Measurements from ENCODE around the gene ADRM1.

- TF ChIP-seq, protein P1, sequence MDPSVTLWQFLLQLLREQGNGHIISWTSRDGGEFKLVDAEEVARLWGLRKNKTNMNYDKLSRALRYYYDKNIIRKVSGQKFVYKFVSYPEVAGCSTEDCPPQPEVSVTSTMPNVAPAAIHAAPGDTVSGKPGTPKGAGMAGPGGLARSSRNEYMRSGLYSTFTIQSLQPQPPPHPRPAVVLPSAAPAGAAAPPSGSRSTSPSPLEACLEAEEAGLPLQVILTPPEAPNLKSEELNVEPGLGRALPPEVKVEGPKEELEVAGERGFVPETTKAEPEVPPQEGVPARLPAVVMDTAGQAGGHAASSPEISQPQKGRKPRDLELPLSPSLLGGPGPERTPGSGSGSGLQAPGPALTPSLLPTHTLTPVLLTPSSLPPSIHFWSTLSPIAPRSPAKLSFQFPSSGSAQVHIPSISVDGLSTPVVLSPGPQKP (IDR thresholded peaks at IDR 0.05; ENCODE audit: low read depth, low read length): no peak
- TF ChIP-seq, protein P2, sequence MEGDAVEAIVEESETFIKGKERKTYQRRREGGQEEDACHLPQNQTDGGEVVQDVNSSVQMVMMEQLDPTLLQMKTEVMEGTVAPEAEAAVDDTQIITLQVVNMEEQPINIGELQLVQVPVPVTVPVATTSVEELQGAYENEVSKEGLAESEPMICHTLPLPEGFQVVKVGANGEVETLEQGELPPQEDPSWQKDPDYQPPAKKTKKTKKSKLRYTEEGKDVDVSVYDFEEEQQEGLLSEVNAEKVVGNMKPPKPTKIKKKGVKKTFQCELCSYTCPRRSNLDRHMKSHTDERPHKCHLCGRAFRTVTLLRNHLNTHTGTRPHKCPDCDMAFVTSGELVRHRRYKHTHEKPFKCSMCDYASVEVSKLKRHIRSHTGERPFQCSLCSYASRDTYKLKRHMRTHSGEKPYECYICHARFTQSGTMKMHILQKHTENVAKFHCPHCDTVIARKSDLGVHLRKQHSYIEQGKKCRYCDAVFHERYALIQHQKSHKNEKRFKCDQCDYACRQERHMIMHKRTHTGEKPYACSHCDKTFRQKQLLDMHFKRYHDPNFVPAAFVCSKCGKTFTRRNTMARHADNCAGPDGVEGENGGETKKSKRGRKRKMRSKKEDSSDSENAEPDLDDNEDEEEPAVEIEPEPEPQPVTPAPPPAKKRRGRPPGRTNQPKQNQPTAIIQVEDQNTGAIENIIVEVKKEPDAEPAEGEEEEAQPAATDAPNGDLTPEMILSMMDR (IDR thresholded peaks at IDR 0.05): no peak
- TF ChIP-seq RAD21 (conservative IDR thresholded peaks at IDR 0.05 in 1 of 2, IDR thresholded peaks at IDR 0.05 in 1 of 2) (no peak), MYC (IDR thresholded peaks at IDR 0.05; ENCODE audit: borderline replicate concordance, low read length) (no peak), POLR2A (IDR thresholded peaks at IDR 0.05; ENCODE audit: low read length) (no peak), EP300 (IDR thresholded peaks at IDR 0.05) (no peak)
These were observed 12.0 kb downstream of the ADRM1 start for GRCh38 chr20:62314711-62315302.
